Measurements from ENCODE around the gene FAM81A.

DNA sequence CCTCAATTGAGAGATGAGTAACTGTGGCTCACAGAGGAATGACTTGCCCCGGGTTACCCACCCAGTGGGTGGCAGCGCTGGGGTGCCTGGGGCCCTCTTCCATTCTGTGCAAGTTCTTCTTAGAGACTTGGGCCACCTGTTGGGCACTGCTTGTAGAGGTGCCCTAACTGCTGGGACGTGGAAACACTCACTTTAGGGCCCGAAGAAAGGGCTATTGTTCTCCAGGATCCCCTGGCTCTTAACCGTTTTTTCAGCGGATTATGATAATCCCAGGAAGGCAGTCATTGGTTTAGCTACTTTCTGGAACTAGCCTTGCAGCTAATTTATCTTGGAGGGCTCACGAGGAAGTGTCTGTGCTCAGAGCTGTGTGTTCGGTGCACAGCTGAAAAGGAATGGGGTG is 107.6 kb downstream of the FAM81A start:
- TF ChIP-seq EZH2 (IDR thresholded peaks at IDR 0.05; ENCODE audit: low read length, missing control alignments) = no peak
- TF ChIP-seq, protein P1, sequence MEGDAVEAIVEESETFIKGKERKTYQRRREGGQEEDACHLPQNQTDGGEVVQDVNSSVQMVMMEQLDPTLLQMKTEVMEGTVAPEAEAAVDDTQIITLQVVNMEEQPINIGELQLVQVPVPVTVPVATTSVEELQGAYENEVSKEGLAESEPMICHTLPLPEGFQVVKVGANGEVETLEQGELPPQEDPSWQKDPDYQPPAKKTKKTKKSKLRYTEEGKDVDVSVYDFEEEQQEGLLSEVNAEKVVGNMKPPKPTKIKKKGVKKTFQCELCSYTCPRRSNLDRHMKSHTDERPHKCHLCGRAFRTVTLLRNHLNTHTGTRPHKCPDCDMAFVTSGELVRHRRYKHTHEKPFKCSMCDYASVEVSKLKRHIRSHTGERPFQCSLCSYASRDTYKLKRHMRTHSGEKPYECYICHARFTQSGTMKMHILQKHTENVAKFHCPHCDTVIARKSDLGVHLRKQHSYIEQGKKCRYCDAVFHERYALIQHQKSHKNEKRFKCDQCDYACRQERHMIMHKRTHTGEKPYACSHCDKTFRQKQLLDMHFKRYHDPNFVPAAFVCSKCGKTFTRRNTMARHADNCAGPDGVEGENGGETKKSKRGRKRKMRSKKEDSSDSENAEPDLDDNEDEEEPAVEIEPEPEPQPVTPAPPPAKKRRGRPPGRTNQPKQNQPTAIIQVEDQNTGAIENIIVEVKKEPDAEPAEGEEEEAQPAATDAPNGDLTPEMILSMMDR (conservative IDR thresholded peaks at IDR 0.05 in 1 of 2, IDR thresholded peaks at IDR 0.05 in 1 of 2; ENCODE audit: low read depth in 1 of 2, low read length in 2 of 2) = no peak
